Measurements from ENCODE around the gene PIK3CG. TPM values are rescaled to one million over a fixed set of nuclear protein-coding genes. Genes with fewer than 3 reads are reported as not detected.
"Not testable (repeated sequence)": the region's sequence is repeated elsewhere in the genome, so short reads cannot be mapped to it uniquely, and the experiment has no call there.

Gene PIK3CG
- total and polyA plus RNA-seq, 10 of the 15 experiments (the other 5 are each of a cell fraction or from before 2014, with no cell fraction given), result 0.79 to 7.6 (median 5.2) TPM

DNA sequence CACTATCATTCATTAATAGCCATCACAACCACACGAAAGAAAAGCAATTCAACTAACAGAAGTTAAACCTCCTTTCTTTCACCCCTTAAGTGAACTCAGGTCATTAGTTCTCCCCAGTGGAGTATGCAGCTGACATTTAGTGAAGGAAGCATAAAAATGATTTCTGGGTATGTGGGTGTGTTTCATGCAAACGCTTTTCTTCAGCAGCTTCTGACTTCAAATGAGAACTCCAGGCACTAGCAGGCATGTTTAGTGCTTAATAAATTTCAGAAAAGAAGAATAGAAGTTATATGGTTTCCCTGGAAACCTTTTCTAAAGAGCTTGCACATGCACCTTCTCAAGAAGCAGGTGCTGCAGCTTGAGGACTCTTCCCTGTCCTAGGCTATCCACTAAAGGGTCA, 62.5 kb downstream of the PIK3CG start:
- in situ Hi-C loops (cut with MboI) (no loop called here), intact Hi-C loops (cut with micrococcal nuclease; ENCODE audit: unreplicated experiment) (no loop called here)
- no peak for TF ChIP-seq HDGF (IDR thresholded peaks at IDR 0.05)
- TF ChIP-seq NFXL1 (IDR thresholded peaks at IDR 0.05; ENCODE audit: borderline replicate concordance), result no peak
- TF ChIP-seq BHLHE40 (IDR thresholded peaks at IDR 0.05; ENCODE audit: borderline replicate concordance in 1 of 2, low read depth in 2 of 2, low read length in 1 of 2), result no peak
- ATAC-seq, result no peak
- Histone ChIP-seq H3K4me2 (ENCODE audit: control insufficient read depth, insufficient read depth) (no peak overlapping the region), H3K27ac (ENCODE audit: control insufficient read depth, insufficient read depth) (no peak overlapping the region), H3K27me3 (replicated peaks in 1 of 2; ENCODE audit: control insufficient read depth in 2 of 2, insufficient read depth in 2 of 2, low read length in 1 of 2) (no peaks in the 10 kb centered on the region), H3K9me3 (replicated peaks; ENCODE audit: control insufficient read depth, insufficient read depth, low read length) (no peaks in the 10 kb centered on the region; the same call in 1 of the 3 replicates), H3K9ac (ENCODE audit: control insufficient read depth, insufficient read depth, low read length) (no peak overlapping the region), H3K4me1 (ENCODE audit: control insufficient read depth, insufficient read depth, low read length) (no peaks in the 10 kb centered on the region), H3K4me3 (no peak overlapping the region), H3K36me3 (ENCODE audit: control insufficient read depth in 2 of 2, insufficient read depth in 2 of 2, low read length in 1 of 2) (no peaks in the 10 kb centered on the region), H2AFZ (ENCODE audit: control insufficient read depth, low read depth, low read length) (no peak overlapping the region), H4K20me1 (ENCODE audit: control insufficient read depth, insufficient read depth) (no peaks in the 10 kb centered on the region), H3K79me2 (ENCODE audit: control insufficient read depth, insufficient read depth, low read length) (no peaks in the 10 kb centered on the region)
- WGBS (ENCODE audit: insufficient coverage, insufficient replicate concordance, low lambda C conversion rate, missing lambda C conversion rate), result 18% methylated on average over 2 of the region's 2 CpGs
- CTCF ChIA-PET, result interaction anchor here (0.6 kb wide), 1 partner anchor 1573 kb away, joined by 4 read pairs; no protein-coding TSS in a partner anchor
- POLR2A ChIA-PET, result no interaction called here
- no peak for DNase-seq (ENCODE audit: low read depth, low spot score)
- no peak for FAIRE-seq
- SMC1A ChIA-PET (ENCODE audit: uncharacterized antibody, unreplicated experiment), result interaction anchor here (1.3 kb wide), 1 partner anchor 22 kb away, joined by 3 read pairs; no protein-coding TSS in a partner anchor
- RAD21 ChIA-PET (ENCODE audit: unreplicated experiment), result interaction anchor here (1.0 kb wide), 1 partner anchor 141 kb away, joined by 3 read pairs; no protein-coding TSS in a partner anchor
- BruUV-seq (replicated peaks), result no TSS peak

DNA sequence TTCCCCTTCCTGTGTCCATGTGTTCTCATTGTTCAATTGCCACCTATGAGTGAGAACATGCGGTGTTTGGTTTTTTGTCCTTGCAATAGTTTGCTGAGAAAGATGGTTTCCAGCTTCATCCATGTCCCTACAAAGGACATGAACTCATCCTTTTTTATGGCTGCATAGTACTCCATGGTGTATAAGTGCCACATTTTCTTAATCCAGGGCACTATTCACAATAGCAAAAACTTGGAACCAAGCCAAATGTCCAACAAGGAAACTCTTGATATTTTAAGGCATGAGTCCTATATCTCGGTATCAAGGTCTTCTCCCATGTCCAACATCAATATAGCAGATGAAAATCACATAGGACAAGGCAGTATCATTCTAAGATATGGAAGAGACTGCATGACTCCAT, 64.5 kb downstream of the PIK3CG start:
- H3K27me3 ChIP-seq (replicated peaks in 1 of 2; ENCODE audit: control insufficient read depth in 2 of 2, insufficient read depth in 2 of 2, low read length in 1 of 2); intact Hi-C loops (cut with micrococcal nuclease; ENCODE audit: unreplicated experiment); FAIRE-seq; ATAC-seq; BruUV-seq (replicated peaks); H3K4me2 ChIP-seq (ENCODE audit: control insufficient read depth, insufficient read depth); H3K9ac ChIP-seq (ENCODE audit: control insufficient read depth, insufficient read depth, low read length); in situ Hi-C loops (cut with MboI); POLR2A ChIA-PET; H3K79me2 ChIP-seq (ENCODE audit: control insufficient read depth, insufficient read depth, low read length); SMC1A ChIA-PET (ENCODE audit: uncharacterized antibody, unreplicated experiment); DNase-seq (ENCODE audit: low read depth, low spot score); H2AFZ ChIP-seq (ENCODE audit: control insufficient read depth, low read depth, low read length); RAD21 ChIA-PET (ENCODE audit: unreplicated experiment); H3K27ac ChIP-seq (ENCODE audit: control insufficient read depth, insufficient read depth); H3K9me3 ChIP-seq (replicated peaks; ENCODE audit: control insufficient read depth, insufficient read depth, low read length); H3K4me3 ChIP-seq; H4K20me1 ChIP-seq (ENCODE audit: control insufficient read depth, insufficient read depth); H3K4me1 ChIP-seq (ENCODE audit: control insufficient read depth, insufficient read depth, low read length); H3K36me3 ChIP-seq (ENCODE audit: control insufficient read depth in 2 of 2, insufficient read depth in 2 of 2, low read length in 1 of 2): not testable (repeated sequence)
- CTCF ChIA-PET, result interaction anchor here (1.2 kb wide), 1 partner anchor 17 kb away, joined by 3 read pairs; no protein-coding TSS in a partner anchor
- 61% methylated on average over 2 of the region's 2 CpGs for WGBS (ENCODE audit: insufficient coverage, insufficient replicate concordance, low lambda C conversion rate, missing lambda C conversion rate)
